CD14-positive monocyte (primary cell): ENCODE data around the gene PTPRN2. TPM values are rescaled to one million over a fixed set of nuclear protein-coding genes. Genes with fewer than 3 reads are reported as not detected.

Experiments
- DNase-seq, 3 donors: peaks; one replicate each; pipeline ENCODE4 v3.0.0-alpha.2; 2011 to 2022
- H2AFZ ChIP-seq: 2 replicates; pipeline ENCODE4 v1.6.0; 2012; ENCODE audit warnings: mild to moderate bottlenecking, low read depth, low read length, inconsistent platforms; ENCODE audit not compliant: insufficient read depth, poor library complexity, severe bottlenecking
- H3K27ac ChIP-seq, 2 donors: 1 replicate in 1 of 2; 2 replicates in 1 of 2; pipeline ENCODE4 v1.5.1; 2012 to 2013; ENCODE audit warnings: low read length in 2 of 2, control low read depth in 1 of 2, inconsistent platforms in 1 of 2, low read depth in 1 of 2, mild to moderate bottlenecking in 1 of 2
- H3K27me3 ChIP-seq, 2 donors: one replicate each; pipeline versions ENCODE4 v1.6.0 to v1.6.1; 2011 to 2013; ENCODE audit warnings: low read length in 2 of 2; ENCODE audit not compliant: control insufficient read depth in 2 of 2, insufficient read depth in 2 of 2
- H3K36me3 ChIP-seq, 2 donors: replicated peaks in 1 of 2; 1 replicate in 1 of 2; 2 replicates in 1 of 2; pipeline versions ENCODE4 v1.5.1 to v1.6.1; 2012 to 2013; ENCODE audit warnings: low read length in 2 of 2, control low read depth in 1 of 2, inconsistent platforms in 1 of 2, mild to moderate bottlenecking in 1 of 2; ENCODE audit not compliant: insufficient read depth in 2 of 2, control insufficient read depth in 1 of 2
- H3K4me1 ChIP-seq, 2 donors: 1 replicate in 1 of 2; 2 replicates in 1 of 2; pipeline versions ENCODE4 v1.5.1 to v1.6.1; 2012 to 2013; ENCODE audit warnings: low read length in 2 of 2, control low read depth in 1 of 2, inconsistent platforms in 1 of 2, mild to moderate bottlenecking in 1 of 2, moderate library complexity in 1 of 2; ENCODE audit not compliant: insufficient read depth in 2 of 2, control insufficient read depth in 1 of 2
- H3K4me2 ChIP-seq: replicated peaks from 2 replicates; pipeline ENCODE3; 2012; ENCODE audit warnings: low read length, moderate library complexity, mild to moderate bottlenecking; ENCODE audit not compliant: poor library complexity, severe bottlenecking; ENCODE audit errors: extremely low read depth
- H3K4me3 ChIP-seq, 3 experiments: fragments of 200-600 bp in 1 of 3; sonication (generic) in 1 of 3; replicated peaks in 1 of 3; 1 replicate in 2 of 3; 2 replicates in 1 of 3; pipeline ENCODE4 v1.5.1; 2011 to 2013; ENCODE audit warnings: low read length in 3 of 3, mild to moderate bottlenecking in 3 of 3, control low read depth in 2 of 3, low read depth in 2 of 3, inconsistent platforms in 1 of 3, moderate library complexity in 1 of 3
- H3K79me2 ChIP-seq: 2 replicates; pipeline ENCODE4 v1.6.0; 2012; ENCODE audit warnings: mild to moderate bottlenecking, control low read depth, inconsistent platforms, low read length, moderate library complexity; ENCODE audit not compliant: insufficient read depth
- H3K9ac ChIP-seq: 2 replicates; pipeline ENCODE4 v1.6.0; 2017; ENCODE audit warnings: low read length, mild to moderate bottlenecking; ENCODE audit not compliant: insufficient read depth, poor library complexity, severe bottlenecking
- H3K9me3 ChIP-seq, 2 donors: replicated peaks in 1 of 2; 1 replicate in 1 of 2; 2 replicates in 1 of 2; pipeline versions ENCODE4 v1.5.1 to v1.6.1; 2012 to 2013; ENCODE audit warnings: low read length in 2 of 2, control low read depth in 1 of 2; ENCODE audit not compliant: control insufficient read depth in 1 of 2, insufficient read depth in 1 of 2
- H4K20me1 ChIP-seq: 2 replicates; pipeline ENCODE4 v1.6.0; 2012; ENCODE audit warnings: mild to moderate bottlenecking, low read length, control low read depth, moderate library complexity; ENCODE audit not compliant: insufficient read depth
- H3K27ac Mint-ChIP-seq, 7 donors: one replicate each; pipeline ENCODE4 v1.8.0; 2020; ENCODE audit warnings: mild to moderate bottlenecking in 7 of 7, mixed read lengths in 7 of 7, moderate library complexity in 6 of 7, inconsistent platforms in 2 of 7
- H3K27me3 Mint-ChIP-seq, 3 donors: one replicate each; pipeline ENCODE4 v1.8.0; 2021 to 2022; ENCODE audit warnings: low read depth in 3 of 3, mild to moderate bottlenecking in 3 of 3, mixed read lengths in 3 of 3, moderate library complexity in 3 of 3, inconsistent platforms in 1 of 3
- H3K36me3 Mint-ChIP-seq, 2 donors: one replicate each; pipeline ENCODE4 v1.8.0; 2020; ENCODE audit warnings: mixed read lengths in 2 of 2, inconsistent platforms in 1 of 2, mild to moderate bottlenecking in 1 of 2
- H3K4me1 Mint-ChIP-seq: one replicate; pipeline ENCODE4 v1.8.0; 2020; ENCODE audit warnings: mild to moderate bottlenecking, mixed read lengths
- H3K4me3 Mint-ChIP-seq, 2 donors: one replicate each; pipeline ENCODE4 v1.8.0; 2020; ENCODE audit warnings: mild to moderate bottlenecking in 2 of 2, mixed read lengths in 2 of 2, moderate library complexity in 1 of 2
- H3K9me3 Mint-ChIP-seq, 7 donors: one replicate each; pipeline ENCODE4 v1.8.0; 2020 to 2022; ENCODE audit warnings: mixed read lengths in 7 of 7, mild to moderate bottlenecking in 6 of 7, moderate library complexity in 6 of 7, inconsistent platforms in 2 of 7
- CTCF ChIP-seq: fragments of 200-600 bp; IDR thresholded peaks from one replicate; pipeline ENCODE4 v1.8.0; 2022; ENCODE audit warnings: antibody characterized with exemption, mild to moderate bottlenecking
- WGBS: methylation state at CpG from one replicate; pipeline ENCODE4 v1.1.5; 2013; ENCODE audit warnings: missing lambda C conversion rate; ENCODE audit not compliant: insufficient coverage; 5-methylcytosine and 5-hydroxymethylcytosine counted together
- intact Hi-C, 2 donors: fragments of 100-400 bp; cut with micrococcal nuclease; formaldehyde crosslinking; loops; one replicate each; pipeline versions ENCODE4 v1.15.0 to v1.15.1; 2023
- polyA plus RNA-seq, 3 donors: library from polyadenylated mRNA; depleted of rRNA in 1 of 3; unstranded in 2 of 3; stranded (reverse) in 1 of 3; fragments of 300-500 nt in 2 of 3; fragments of >200 nt in 1 of 3; fragmentation: Illumina TruSeq in 2 of 3; gene quantifications; 1 replicate in 2 of 3; 2 replicates in 1 of 3; pipeline ENCODE4 v1.2.3, GENCODE V29; 2012 to 2021

Gene PTPRN2
- polyA plus RNA-seq, 3 donors = 0.25 to 1.4 (median 0.97) TPM

GRCh38 chr7:157662981-157663716 lies 924.5 kb downstream of the PTPRN2 start:
- H3K4me1 ChIP-seq = peaks cover 0 to 7% of the 10 kb centered on the region in 2 donors
- DNase-seq = no peak
- H3K36me3 ChIP-seq = no peaks in the 10 kb centered on the region
- no peak for TF ChIP-seq CTCF
- H2AFZ ChIP-seq = no peak overlapping the region
- no peak overlapping the region for H3K27ac Mint-ChIP-seq
- H3K9me3 Mint-ChIP-seq = peaks cover 0 to 7% (median 0%) of the 10 kb centered on the region in 7 donors
- H3K79me2 ChIP-seq = no peaks in the 10 kb centered on the region
- H3K27me3 ChIP-seq = no peaks in the 10 kb centered on the region
- H3K36me3 Mint-ChIP-seq = no peaks in the 10 kb centered on the region
- no peak overlapping the region for H3K27ac ChIP-seq
- no peaks in the 10 kb centered on the region for H3K9me3 ChIP-seq
- intact Hi-C loops = no loop called here
- 75% methylated on average over 32 of the region's 34 CpGs for WGBS
- H3K4me1 Mint-ChIP-seq = peaks cover 4% of the 10 kb centered on the region
- H3K4me2 ChIP-seq = no peak overlapping the region
- no peak overlapping the region for H3K9ac ChIP-seq
- no peak overlapping the region for H3K4me3 Mint-ChIP-seq
- H3K27me3 Mint-ChIP-seq = peaks cover 1 to 7% (median 5%) of the 10 kb centered on the region in 3 donors
- H3K4me3 ChIP-seq = no peak overlapping the region
- no peaks in the 10 kb centered on the region for H4K20me1 ChIP-seq

- Mint-ChIP-seq H3K9me3 (peaks cover 0 to 7% (median 0%) of the 10 kb centered on the region in 7 donors), H3K4me1 (peaks cover 4% of the 10 kb centered on the region), H3K27me3 (peaks cover 1 to 7% (median 5%) of the 10 kb centered on the region in 3 donors), H3K27ac (no peak overlapping the region), H3K4me3 (no peak overlapping the region), H3K36me3 (no peaks in the 10 kb centered on the region)
- Histone ChIP-seq H3K79me2 (no peaks in the 10 kb centered on the region), H3K9ac (no peak overlapping the region), H4K20me1 (no peaks in the 10 kb centered on the region), H3K4me3 (no peak overlapping the region), H3K4me1 (peaks cover 0 to 7% of the 10 kb centered on the region in 2 donors), H3K27ac (no peak overlapping the region), H3K4me2 (no peak overlapping the region), H3K27me3 (no peaks in the 10 kb centered on the region), H3K36me3 (no peaks in the 10 kb centered on the region), H3K9me3 (no peaks in the 10 kb centered on the region), H2AFZ (no peak overlapping the region)
- intact Hi-C loops = no loop called here
- no peak for DNase-seq
- TF ChIP-seq CTCF = no peak
- 90% methylated on average over 25 of the region's 26 CpGs for whole genome bisulfite sequencing
Observed at GRCh38 chr7:157662110-157662791, 925.4 kb downstream of the PTPRN2 start.
